Osteoblast (primary cell): Measurements from ENCODE around the gene PDE1C. TPM values are rescaled to one million over a fixed set of nuclear protein-coding genes. Genes with fewer than 3 reads are reported as not detected.
"Not testable (repeated sequence)": the region's sequence is repeated elsewhere in the genome, so short reads cannot be mapped to it uniquely, and the experiment has no call there.

Source experiments
- DNase-seq: peaks from one replicate; pipeline ENCODE4 v3.0.0; 2011; ENCODE audit warnings: low spot score, mixed read lengths; ENCODE audit not compliant: insufficient read length; ENCODE audit errors: missing footprints
- H2AFZ ChIP-seq: 2 replicates; pipeline ENCODE4 v1.6.0; 2011; ENCODE audit warnings: mild to moderate bottlenecking, low read length
- H3K27ac ChIP-seq: 2 replicates; pipeline ENCODE4 v1.5.1; 2011; ENCODE audit warnings: mild to moderate bottlenecking, low read depth, low read length, moderate library complexity
- H3K27me3 ChIP-seq: 2 replicates; pipeline ENCODE4 v1.6.0; 2012; ENCODE audit warnings: mild to moderate bottlenecking, control low read depth, inconsistent platforms, low read length, moderate library complexity; ENCODE audit not compliant: insufficient read depth
- H3K36me3 ChIP-seq: 2 replicates; pipeline ENCODE4 v1.5.1; 2011; ENCODE audit warnings: mild to moderate bottlenecking, low read length, control low read depth, moderate library complexity; ENCODE audit not compliant: insufficient read depth
- H3K4me1 ChIP-seq: 2 replicates; pipeline ENCODE4 v1.5.1; 2011; ENCODE audit warnings: mild to moderate bottlenecking, low read length, control low read depth, moderate library complexity; ENCODE audit not compliant: insufficient read depth
- H3K4me2 ChIP-seq: 2 replicates; pipeline ENCODE4 v1.6.0; 2011; ENCODE audit warnings: mild to moderate bottlenecking, low read length; ENCODE audit not compliant: insufficient read depth
- H3K4me3 ChIP-seq: fragments of 200-600 bp; sonication (generic); 3 replicates; pipeline ENCODE4 v1.5.1; 2012; ENCODE audit warnings: mild to moderate bottlenecking, low read length, inconsistent platforms; ENCODE audit not compliant: insufficient read depth
- H3K79me2 ChIP-seq: 2 replicates; pipeline ENCODE4 v1.6.0; 2012; ENCODE audit warnings: mild to moderate bottlenecking, low read length, control low read depth, inconsistent platforms; ENCODE audit not compliant: insufficient read depth
- H3K9me3 ChIP-seq: 2 replicates; pipeline ENCODE4 v1.5.1; 2011; ENCODE audit warnings: low read depth, low read length, control low read depth
- H4K20me1 ChIP-seq: 2 replicates; pipeline ENCODE4 v1.6.0; 2012; ENCODE audit warnings: mild to moderate bottlenecking, low read length, control low read depth; ENCODE audit not compliant: insufficient read depth
- CTCF ChIP-seq: IDR thresholded peaks from 2 replicates; pipeline ENCODE4 v1.5.1; 2011; ENCODE audit warnings: mild to moderate bottlenecking, low read depth, low read length, moderate library complexity; ENCODE audit errors: extremely low read depth
- total RNA-seq: library from RNA; depleted of rRNA; stranded (reverse); fragments of >200 nt; gene quantifications from 2 replicates; pipeline ENCODE4 v1.2.3, GENCODE V29; 2012

Gene PDE1C
- total RNA-seq, 1 donor, result 149 TPM

- Histone ChIP-seq H2AFZ (no peak overlapping the region), H4K20me1 (no peaks in the 10 kb centered on the region), H3K4me2 (no peak overlapping the region), H3K27ac (no peak overlapping the region), H3K9me3 (no peaks in the 10 kb centered on the region), H3K27me3 (no peaks in the 10 kb centered on the region), H3K4me1 (no peaks in the 10 kb centered on the region), H3K36me3 (peaks cover 30% of the 10 kb centered on the region), H3K4me3 (no peak overlapping the region), H3K79me2 (no peaks in the 10 kb centered on the region)
- no peak for TF ChIP-seq CTCF
- DNase-seq, result no peak
These were observed 219.1 kb downstream of the PDE1C start for GRCh38 chr7:31851119-31851518.

DNA sequence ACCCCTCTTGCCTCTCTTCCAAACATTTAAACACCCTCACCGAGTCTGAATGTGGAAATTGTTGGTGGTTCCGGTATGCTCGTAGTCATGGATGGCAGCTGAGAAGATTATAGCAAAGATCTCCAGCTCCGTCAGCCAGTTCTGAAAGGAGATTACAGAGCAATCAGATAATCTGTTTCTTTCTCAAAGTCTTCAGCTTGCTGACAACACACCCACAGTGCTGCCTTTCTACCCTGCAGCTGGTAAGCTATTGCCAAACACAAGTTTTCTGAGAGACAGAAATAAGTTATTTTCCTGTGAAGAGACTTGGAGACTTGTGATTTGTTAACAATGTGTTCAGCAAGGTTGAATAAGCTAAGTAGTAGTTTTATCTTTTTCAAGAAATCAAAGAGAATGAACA lies 219.6 kb downstream of the PDE1C start:
- Histone ChIP-seq H2AFZ (no peak overlapping the region), H3K4me3 (no peak overlapping the region), H3K79me2 (no peaks in the 10 kb centered on the region), H4K20me1 (no peaks in the 10 kb centered on the region), H3K27ac (no peak overlapping the region), H3K4me2 (no peak overlapping the region), H3K9me3 (no peaks in the 10 kb centered on the region), H3K4me1 (no peaks in the 10 kb centered on the region), H3K36me3 (peaks cover 30% of the 10 kb centered on the region), H3K27me3 (no peaks in the 10 kb centered on the region)
- no peak for DNase-seq
- TF ChIP-seq CTCF, result no peak

- Histone ChIP-seq H3K9me3 (no peaks in the 10 kb centered on the region), H4K20me1 (no peaks in the 10 kb centered on the region)
These were observed 220.1 kb downstream of the PDE1C start for GRCh38 chr7:31850066-31850465.

DNA sequence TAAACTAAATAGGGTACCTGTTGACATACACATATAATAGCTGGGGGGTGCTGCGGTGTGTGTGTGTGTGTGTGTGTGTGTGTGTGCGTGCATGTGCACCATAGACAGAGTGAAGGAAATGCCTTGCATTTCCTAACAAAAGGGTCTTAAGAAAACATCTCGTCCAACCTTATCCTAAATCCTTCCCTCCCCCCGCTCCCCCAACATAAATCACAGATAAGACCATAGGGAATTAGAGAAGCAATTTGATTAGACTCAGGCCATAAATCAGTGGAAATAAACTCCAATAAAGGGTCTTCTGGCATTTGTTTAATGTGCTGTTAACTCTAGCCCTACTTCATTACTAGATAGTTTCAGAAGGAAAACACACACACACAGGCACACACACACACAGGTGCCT lies 234.7 kb downstream of the PDE1C start:
- Histone ChIP-seq H3K27ac (no peak overlapping the region), H3K9me3 (no peaks in the 10 kb centered on the region), H3K4me1 (peaks cover 2% of the 10 kb centered on the region), H3K79me2 (no peaks in the 10 kb centered on the region), H3K4me3 (no peak overlapping the region), H3K27me3 (no peaks in the 10 kb centered on the region), H3K4me2 (no peak overlapping the region), H4K20me1 (no peaks in the 10 kb centered on the region), H2AFZ (no peak overlapping the region), H3K36me3 (peaks cover 2% of the 10 kb centered on the region)
- TF ChIP-seq CTCF, result no peak
- DNase-seq, result no peak

More at GRCh38 chr7:31850066-31850465, 220.1 kb downstream of the PDE1C start:
- Histone ChIP-seq H3K79me2 (no peaks in the 10 kb centered on the region), H3K27ac (no peak overlapping the region), H3K4me2 (no peak overlapping the region), H2AFZ (no peak overlapping the region), H3K36me3 (peaks cover 30% of the 10 kb centered on the region), H3K27me3 (no peaks in the 10 kb centered on the region), H3K4me1 (no peaks in the 10 kb centered on the region), H3K4me3 (no peak overlapping the region)
- TF ChIP-seq CTCF, result no peak
- no peak for DNase-seq

- not testable (repeated sequence) for H4K20me1 ChIP-seq, H3K4me2 ChIP-seq, H3K4me3 ChIP-seq, H3K36me3 ChIP-seq, H3K9me3 ChIP-seq, H3K27ac ChIP-seq, H3K4me1 ChIP-seq, H3K79me2 ChIP-seq, H3K27me3 ChIP-seq, H2AFZ ChIP-seq, DNase-seq
These were observed 236.6 kb downstream of the PDE1C start for GRCh38 chr7:31833625-31834024.
